ENCODE data around the gene SLC25A33.

SLC25A33 gene, protein sequence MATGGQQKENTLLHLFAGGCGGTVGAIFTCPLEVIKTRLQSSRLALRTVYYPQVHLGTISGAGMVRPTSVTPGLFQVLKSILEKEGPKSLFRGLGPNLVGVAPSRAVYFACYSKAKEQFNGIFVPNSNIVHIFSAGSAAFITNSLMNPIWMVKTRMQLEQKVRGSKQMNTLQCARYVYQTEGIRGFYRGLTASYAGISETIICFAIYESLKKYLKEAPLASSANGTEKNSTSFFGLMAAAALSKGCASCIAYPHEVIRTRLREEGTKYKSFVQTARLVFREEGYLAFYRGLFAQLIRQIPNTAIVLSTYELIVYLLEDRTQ
- long read RNA-seq, partial matches to known transcripts = 0 of 8 reads
- long read RNA-seq, other reads (novel, unspliced or antisense) = 4 of 8 reads

GRCh38 chr1:9539165-9539828 is at the start of gene SLC25A33:
Gene SLC25A33, plus strand, starts transcription at chr1:9539465. Its CDS starts 227 bp downstream, at chr1:9539692.
- TF ChIP-seq REST (IDR thresholded peaks at IDR 0.05; ENCODE audit: insufficient replicate concordance, low read depth) (no peak), POLR2AphosphoS5 (IDR thresholded peaks at IDR 0.05; ENCODE audit: low read depth) (peak; percentile 32)
- peak; percentile 94 to 98 for DNase-seq (ENCODE audit: low read depth in 1 of 2, low spot score in 1 of 2)
- no peaks in the 10 kb centered on the region for H3K27me3 ChIP-seq (ENCODE audit: insufficient read depth, poor library complexity, severe bottlenecking)
- peak within 1 kb of the TSS; percentile 93 for H3K4me3 ChIP-seq (replicated peaks; ENCODE audit: insufficient read depth, low read length)
- peak within 1 kb of the TSS; percentile 76 for H3K27ac ChIP-seq (replicated peaks)

DNA sequence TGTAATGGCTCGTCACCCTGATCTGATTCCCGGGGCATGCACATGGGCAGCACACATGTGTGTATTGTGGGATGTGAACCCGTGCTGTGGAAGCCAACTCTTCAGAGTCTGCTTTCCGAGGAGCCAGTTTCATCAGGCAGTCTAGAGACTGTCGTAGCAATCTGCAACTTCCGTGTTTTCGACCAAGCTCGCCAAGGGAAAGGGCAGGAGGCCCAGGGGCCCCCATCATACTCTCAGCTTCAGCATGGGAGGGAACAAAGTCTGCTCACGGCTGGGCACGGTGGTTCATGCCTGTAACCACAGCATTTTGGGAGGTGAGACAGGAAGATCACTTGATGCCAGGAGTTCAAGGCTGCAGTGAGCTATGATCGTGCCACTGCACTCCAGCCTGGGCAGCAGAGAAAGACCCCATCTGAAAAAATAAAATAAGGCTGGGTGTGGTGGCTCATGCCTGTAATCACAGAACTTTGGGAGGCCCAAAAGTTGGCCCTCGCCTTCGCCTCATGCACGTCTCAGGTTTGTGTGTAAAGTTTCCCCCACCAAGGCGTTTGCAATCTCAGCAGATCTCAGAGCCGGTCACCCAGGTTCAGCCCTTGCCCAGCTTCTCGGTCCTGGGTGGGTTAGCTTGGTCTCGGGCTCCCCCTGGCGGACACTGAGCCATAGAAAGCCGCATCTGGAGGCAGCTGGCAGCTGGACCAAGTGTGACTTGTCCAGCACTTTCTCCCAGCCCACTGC is 48.5 kb upstream of the SLC25A33 start:
- Histone ChIP-seq H3K27me3 (ENCODE audit: insufficient read depth, poor library complexity, severe bottlenecking) (no peaks in the 10 kb centered on the region), H3K4me3 (replicated peaks; ENCODE audit: insufficient read depth, low read length) (no peak overlapping the region), H3K27ac (replicated peaks) (no peak overlapping the region)
- no peak for TF ChIP-seq POLR2AphosphoS5 (IDR thresholded peaks at IDR 0.05; ENCODE audit: low read depth)
- TF ChIP-seq, protein P1, sequence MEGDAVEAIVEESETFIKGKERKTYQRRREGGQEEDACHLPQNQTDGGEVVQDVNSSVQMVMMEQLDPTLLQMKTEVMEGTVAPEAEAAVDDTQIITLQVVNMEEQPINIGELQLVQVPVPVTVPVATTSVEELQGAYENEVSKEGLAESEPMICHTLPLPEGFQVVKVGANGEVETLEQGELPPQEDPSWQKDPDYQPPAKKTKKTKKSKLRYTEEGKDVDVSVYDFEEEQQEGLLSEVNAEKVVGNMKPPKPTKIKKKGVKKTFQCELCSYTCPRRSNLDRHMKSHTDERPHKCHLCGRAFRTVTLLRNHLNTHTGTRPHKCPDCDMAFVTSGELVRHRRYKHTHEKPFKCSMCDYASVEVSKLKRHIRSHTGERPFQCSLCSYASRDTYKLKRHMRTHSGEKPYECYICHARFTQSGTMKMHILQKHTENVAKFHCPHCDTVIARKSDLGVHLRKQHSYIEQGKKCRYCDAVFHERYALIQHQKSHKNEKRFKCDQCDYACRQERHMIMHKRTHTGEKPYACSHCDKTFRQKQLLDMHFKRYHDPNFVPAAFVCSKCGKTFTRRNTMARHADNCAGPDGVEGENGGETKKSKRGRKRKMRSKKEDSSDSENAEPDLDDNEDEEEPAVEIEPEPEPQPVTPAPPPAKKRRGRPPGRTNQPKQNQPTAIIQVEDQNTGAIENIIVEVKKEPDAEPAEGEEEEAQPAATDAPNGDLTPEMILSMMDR (IDR thresholded peaks at IDR 0.05; ENCODE audit: insufficient read depth, low read length) = peak; percentile 61
- peak; percentile 59 to 86 for DNase-seq (ENCODE audit: low read depth in 1 of 2, low spot score in 1 of 2)

DNA sequence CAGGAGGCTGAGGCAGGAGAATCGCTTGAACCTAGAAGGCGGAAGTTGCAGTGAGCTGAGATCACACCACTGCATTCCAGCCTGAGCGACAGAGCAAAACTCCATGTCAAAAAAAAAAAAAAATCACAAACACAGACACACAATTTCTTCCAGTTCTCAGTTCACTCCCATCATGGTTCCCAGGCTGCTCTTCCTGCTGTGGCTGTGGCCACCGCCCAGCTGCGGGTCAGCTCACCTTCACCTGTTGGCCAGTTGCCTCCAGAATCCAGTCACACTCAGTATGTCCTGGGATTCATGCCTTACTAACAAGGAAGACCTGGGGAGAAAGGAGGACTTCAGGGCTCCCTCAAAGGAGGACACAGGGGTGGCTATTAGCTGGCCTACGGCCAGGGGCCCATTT is 45.9 kb upstream of the SLC25A33 start:
- H3K27me3 ChIP-seq (ENCODE audit: insufficient read depth, poor library complexity, severe bottlenecking) = no peaks in the 10 kb centered on the region
- H3K27ac ChIP-seq (replicated peaks) = no peak overlapping the region
- H3K4me3 ChIP-seq (replicated peaks; ENCODE audit: insufficient read depth, low read length) = no peak overlapping the region
- no peak for DNase-seq (ENCODE audit: low read depth in 1 of 2, low spot score in 1 of 2)
- TF ChIP-seq GABPA (IDR thresholded peaks at IDR 0.05; ENCODE audit: low read depth) = no peak
- no peak for TF ChIP-seq POLR2AphosphoS5 (IDR thresholded peaks at IDR 0.05; ENCODE audit: low read depth)
- TF ChIP-seq, protein P1 (IDR thresholded peaks at IDR 0.05; ENCODE audit: insufficient read depth, low read length) = no peak
- no peak for TF ChIP-seq REST (IDR thresholded peaks at IDR 0.05; ENCODE audit: insufficient replicate concordance, low read depth)
- no peak for TF ChIP-seq SPI1 (IDR thresholded peaks at IDR 0.05; ENCODE audit: borderline replicate concordance, low read depth)
